SU-DHL-6 (cell line): ENCODE results near the gene NOD2.

Experiments
- H2AFZ ChIP-seq: fragments of 200-600 bp; sonication (generic); 2 replicates; pipeline ENCODE4 v1.6.1; 2014; ENCODE audit warnings: low read depth, mild to moderate bottlenecking, moderate library complexity, mixed read lengths, antibody characterized with exemption, low read length; ENCODE audit not compliant: severe bottlenecking
- H3F3A ChIP-seq: fragments of 200-600 bp; shearing (Covaris generic); 2 replicates; pipeline ENCODE4 v1.6.0; 2016; ENCODE audit warnings: antibody characterized with exemption, mild to moderate bottlenecking; ENCODE audit not compliant: insufficient read depth
- H3K27ac ChIP-seq: fragments of 200-600 bp; sonication (generic); 2 replicates; pipeline ENCODE4 v1.5.1; 2016; ENCODE audit warnings: low read depth, mild to moderate bottlenecking, low read length, moderate library complexity, mixed read lengths
- H3K27me3 ChIP-seq: fragments of 200-600 bp; sonication (generic), shearing (Covaris generic); 2 replicates; pipeline ENCODE4 v1.6.0; 2014; ENCODE audit warnings: mild to moderate bottlenecking, low read length
- H3K36me3 ChIP-seq: fragments of 200-600 bp; sonication (generic); 2 replicates; pipeline ENCODE4 v1.6.1; 2014; ENCODE audit warnings: mild to moderate bottlenecking, low read length, mixed read lengths
- H3K4me2 ChIP-seq: fragments of 300-600, 200-600 bp; shearing (Covaris generic), sonication (generic); 2 replicates; pipeline ENCODE4 v1.6.0; 2014; ENCODE audit warnings: low read length, low read depth, mild to moderate bottlenecking; ENCODE audit not compliant: poor library complexity, severe bottlenecking
- H3K4me3 ChIP-seq: fragments of 200-600 bp; sonication (generic); 2 replicates; pipeline ENCODE4 v1.5.1; 2014; ENCODE audit warnings: antibody characterized with exemption, low read length, mild to moderate bottlenecking, mixed read lengths; ENCODE audit not compliant: insufficient read depth, poor library complexity, severe bottlenecking
- H3K79me2 ChIP-seq: fragments of 200-600 bp; sonication (generic); 2 replicates; pipeline ENCODE4 v1.6.1; 2014; ENCODE audit warnings: mild to moderate bottlenecking, low read length, moderate library complexity; ENCODE audit not compliant: insufficient read depth
- H3K9ac ChIP-seq: fragments of 200-600 bp; sonication (generic); 2 replicates; pipeline ENCODE4 v1.7.0; 2014; ENCODE audit warnings: mild to moderate bottlenecking, low read length
- H3K9me2 ChIP-seq: fragments of 200-600 bp; sonication (generic); replicated peaks from 2 replicates; pipeline ENCODE4 v1.6.1; 2014; ENCODE audit warnings: low read length; ENCODE audit not compliant: insufficient read depth
- H3K9me3 ChIP-seq: fragments of 200-600 bp; sonication (generic); 2 replicates; pipeline ENCODE4 v1.6.1; 2014; ENCODE audit warnings: low read length, mixed read lengths; ENCODE audit not compliant: insufficient read depth
- H4K20me1 ChIP-seq: fragments of 200-600 bp; sonication (generic); 2 replicates; pipeline ENCODE4 v1.6.1; 2014; ENCODE audit warnings: low read depth, mild to moderate bottlenecking, antibody characterized with exemption, low read length, moderate library complexity, mixed read lengths
- CTCF ChIP-seq: fragments of 200-600 bp; sonication (generic); IDR thresholded peaks from one replicate; pipeline ENCODE4 v1.5.1; 2017; ENCODE audit warnings: antibody characterized with exemption, mild to moderate bottlenecking, low read length, moderate library complexity; ENCODE audit not compliant: insufficient read depth, poor library complexity, severe bottlenecking
- EZH2phosphoT487 ChIP-seq: fragments of 200-600 bp; sonication (generic), shearing (Covaris generic); conservative IDR thresholded peaks from 2 replicates; pipeline ENCODE4 v1.6.1; 2018; ENCODE audit warnings: mild to moderate bottlenecking, antibody characterized with exemption, low read length, moderate library complexity, mixed read lengths

NOD2 gene

GRCh38 chr16:50657241-50657640 is 36.2 kb upstream of the NOD2 start:
- no peak overlapping the region for H3K27ac ChIP-seq
- no peak overlapping the region for H3K4me3 ChIP-seq
- H3K79me2 ChIP-seq = no peaks in the 10 kb centered on the region
- no peaks in the 10 kb centered on the region for H3K27me3 ChIP-seq
- H4K20me1 ChIP-seq = no peaks in the 10 kb centered on the region
- no peak overlapping the region for H3K4me2 ChIP-seq
- no peak overlapping the region for H2AFZ ChIP-seq
- TF ChIP-seq EZH2phosphoT487 (no peak), CTCF (no peak)
- no peaks in the 10 kb centered on the region for H3K9me3 ChIP-seq
- H3K9ac ChIP-seq = no peak overlapping the region
- no peaks in the 10 kb centered on the region for H3F3A ChIP-seq
- H3K9me2 ChIP-seq = no peaks in the 10 kb centered on the region
- H3K36me3 ChIP-seq = no peaks in the 10 kb centered on the region

- no peaks in the 10 kb centered on the region for H3K9me3 ChIP-seq
- H3K27ac ChIP-seq = no peak overlapping the region
- no peaks in the 10 kb centered on the region for H3K27me3 ChIP-seq
- no peak overlapping the region for H3K4me3 ChIP-seq
- no peak for TF ChIP-seq EZH2phosphoT487
- TF ChIP-seq CTCF = no peak
- no peak overlapping the region for H3K4me2 ChIP-seq
- H4K20me1 ChIP-seq = no peaks in the 10 kb centered on the region
- no peaks in the 10 kb centered on the region for H3K36me3 ChIP-seq
- H3K9me2 ChIP-seq = no peaks in the 10 kb centered on the region
- H3K79me2 ChIP-seq = no peaks in the 10 kb centered on the region
- no peaks in the 10 kb centered on the region for H3F3A ChIP-seq
- H3K9ac ChIP-seq = no peak overlapping the region
- no peak overlapping the region for H2AFZ ChIP-seq
Observed at GRCh38 chr16:50659806-50660205, 33.6 kb upstream of the NOD2 start.

- Histone ChIP-seq H3K27me3 (no peaks in the 10 kb centered on the region), H3K27ac (no peak overlapping the region), H3K79me2 (no peaks in the 10 kb centered on the region), H4K20me1 (no peaks in the 10 kb centered on the region), H3F3A (no peaks in the 10 kb centered on the region), H3K4me3 (no peak overlapping the region), H3K9me3 (no peaks in the 10 kb centered on the region), H3K9me2 (no peaks in the 10 kb centered on the region), H2AFZ (no peak overlapping the region), H3K36me3 (no peaks in the 10 kb centered on the region), H3K4me2 (no peak overlapping the region), H3K9ac (no peak overlapping the region)
- no peak for TF ChIP-seq CTCF
- no peak for TF ChIP-seq EZH2phosphoT487
Observed at GRCh38 chr16:50662306-50662940, 31.0 kb upstream of the NOD2 start.
